ENCODE measurements around the gene FRMD4A.

FRMD4A gene

DNA sequence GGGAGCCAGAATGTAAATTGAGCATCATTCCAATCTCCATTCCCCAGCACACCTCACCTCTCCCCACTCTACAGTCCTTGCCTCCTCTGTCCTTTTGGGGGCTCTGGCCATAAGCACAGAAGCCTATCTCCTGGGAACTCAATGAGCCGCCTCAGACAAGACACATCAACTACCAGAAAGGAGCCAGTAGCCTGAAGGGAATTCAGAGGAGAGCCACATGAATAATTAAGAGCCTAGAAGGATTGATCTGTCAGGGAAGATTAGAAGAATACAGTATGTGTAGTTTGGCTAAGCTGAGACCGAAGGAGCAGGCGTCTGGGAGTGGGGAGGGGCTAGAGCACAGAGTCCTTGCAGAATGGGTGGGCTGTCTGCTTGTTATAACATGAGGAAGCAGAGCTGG, 31.2 kb downstream of the FRMD4A start:
- Histone ChIP-seq H3K4me2 (ENCODE audit: low read depth, low read length, poor library complexity, severe bottlenecking) (no peak overlapping the region), H3K27ac (ENCODE audit: low read depth, low read length) (no peak overlapping the region), H3K9me3 (ENCODE audit: insufficient read depth, low read length) (no peaks in the 10 kb centered on the region), H2AFZ (ENCODE audit: low read depth, low read length, severe bottlenecking) (no peak overlapping the region), H3K27me3 (ENCODE audit: low read length) (no peaks in the 10 kb centered on the region), H3K4me3 (ENCODE audit: insufficient read depth, low read length, poor library complexity, severe bottlenecking) (no peak overlapping the region), H3K9ac (ENCODE audit: low read length) (no peak overlapping the region), H3K79me2 (ENCODE audit: insufficient read depth, low read length) (no peaks in the 10 kb centered on the region), H4K20me1 (ENCODE audit: low read depth, low read length) (no peaks in the 10 kb centered on the region), H3K9me2 (replicated peaks; ENCODE audit: insufficient read depth, low read length) (no peaks in the 10 kb centered on the region), H3F3A (ENCODE audit: insufficient read depth) (no peaks in the 10 kb centered on the region), H3K36me3 (ENCODE audit: low read length) (no peaks in the 10 kb centered on the region)
- TF ChIP-seq, protein P1, sequence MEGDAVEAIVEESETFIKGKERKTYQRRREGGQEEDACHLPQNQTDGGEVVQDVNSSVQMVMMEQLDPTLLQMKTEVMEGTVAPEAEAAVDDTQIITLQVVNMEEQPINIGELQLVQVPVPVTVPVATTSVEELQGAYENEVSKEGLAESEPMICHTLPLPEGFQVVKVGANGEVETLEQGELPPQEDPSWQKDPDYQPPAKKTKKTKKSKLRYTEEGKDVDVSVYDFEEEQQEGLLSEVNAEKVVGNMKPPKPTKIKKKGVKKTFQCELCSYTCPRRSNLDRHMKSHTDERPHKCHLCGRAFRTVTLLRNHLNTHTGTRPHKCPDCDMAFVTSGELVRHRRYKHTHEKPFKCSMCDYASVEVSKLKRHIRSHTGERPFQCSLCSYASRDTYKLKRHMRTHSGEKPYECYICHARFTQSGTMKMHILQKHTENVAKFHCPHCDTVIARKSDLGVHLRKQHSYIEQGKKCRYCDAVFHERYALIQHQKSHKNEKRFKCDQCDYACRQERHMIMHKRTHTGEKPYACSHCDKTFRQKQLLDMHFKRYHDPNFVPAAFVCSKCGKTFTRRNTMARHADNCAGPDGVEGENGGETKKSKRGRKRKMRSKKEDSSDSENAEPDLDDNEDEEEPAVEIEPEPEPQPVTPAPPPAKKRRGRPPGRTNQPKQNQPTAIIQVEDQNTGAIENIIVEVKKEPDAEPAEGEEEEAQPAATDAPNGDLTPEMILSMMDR (IDR thresholded peaks at IDR 0.05; ENCODE audit: insufficient read depth, low read length, poor library complexity, severe bottlenecking) = no peak

DNA sequence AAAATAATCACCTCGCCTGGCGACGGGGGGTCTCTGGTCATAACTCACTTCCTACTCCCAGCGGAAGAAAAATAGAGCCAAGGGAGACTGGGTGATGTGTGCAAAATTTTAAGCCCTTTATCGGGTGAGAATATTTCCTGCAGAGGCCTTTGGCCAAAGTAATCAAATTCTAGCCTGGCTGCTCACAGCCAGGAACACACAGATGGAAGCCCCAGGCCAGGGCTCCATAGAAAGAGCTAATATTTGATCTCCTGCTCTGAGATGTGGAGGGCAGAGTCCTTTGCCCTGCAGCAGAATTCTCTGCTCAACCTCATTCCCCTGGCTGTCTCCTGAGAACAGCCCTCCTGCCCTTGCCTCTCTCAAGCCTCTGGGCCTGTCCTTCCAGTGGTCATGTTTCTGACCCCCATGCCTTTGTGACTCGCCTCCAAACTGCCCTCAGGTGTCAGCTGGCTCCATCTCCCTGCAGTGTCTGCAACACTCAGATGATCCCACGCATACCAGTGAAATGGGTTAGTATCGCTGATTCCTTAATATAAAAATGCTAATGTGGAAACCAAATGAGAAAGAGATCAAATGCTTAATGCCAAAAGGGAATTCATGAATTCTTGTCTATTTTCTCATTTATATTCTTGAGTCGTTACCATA, 34.5 kb downstream of the FRMD4A start:
- peaks cover 6% of the 10 kb centered on the region; the same call in 1 of the 2 replicates for H3K9me3 ChIP-seq (ENCODE audit: insufficient read depth, low read length)
- no peaks in the 10 kb centered on the region; the same call in 1 of the 2 replicates for H3K36me3 ChIP-seq (ENCODE audit: low read length)
- no peak overlapping the region for H3K4me3 ChIP-seq (ENCODE audit: insufficient read depth, low read length, poor library complexity, severe bottlenecking)
- H3K27ac ChIP-seq (ENCODE audit: low read depth, low read length) = no peak overlapping the region
- no peaks in the 10 kb centered on the region for H3K79me2 ChIP-seq (ENCODE audit: insufficient read depth, low read length)
- H2AFZ ChIP-seq (ENCODE audit: low read depth, low read length, severe bottlenecking) = no peak overlapping the region
- no peak for TF ChIP-seq EZH2phosphoT487 (conservative IDR thresholded peaks at IDR 0.05; ENCODE audit: low read length)
- TF ChIP-seq, protein P1 (IDR thresholded peaks at IDR 0.05; ENCODE audit: insufficient read depth, low read length, poor library complexity, severe bottlenecking) = no peak
- no peak overlapping the region for H3K9ac ChIP-seq (ENCODE audit: low read length)
- no peaks in the 10 kb centered on the region for H4K20me1 ChIP-seq (ENCODE audit: low read depth, low read length)
- H3K4me2 ChIP-seq (ENCODE audit: low read depth, low read length, poor library complexity, severe bottlenecking) = no peak overlapping the region
- no peaks in the 10 kb centered on the region for H3K9me2 ChIP-seq (replicated peaks; ENCODE audit: insufficient read depth, low read length)
- no peaks in the 10 kb centered on the region for H3K27me3 ChIP-seq (ENCODE audit: low read length)
- H3F3A ChIP-seq (ENCODE audit: insufficient read depth) = no peaks in the 10 kb centered on the region

DNA sequence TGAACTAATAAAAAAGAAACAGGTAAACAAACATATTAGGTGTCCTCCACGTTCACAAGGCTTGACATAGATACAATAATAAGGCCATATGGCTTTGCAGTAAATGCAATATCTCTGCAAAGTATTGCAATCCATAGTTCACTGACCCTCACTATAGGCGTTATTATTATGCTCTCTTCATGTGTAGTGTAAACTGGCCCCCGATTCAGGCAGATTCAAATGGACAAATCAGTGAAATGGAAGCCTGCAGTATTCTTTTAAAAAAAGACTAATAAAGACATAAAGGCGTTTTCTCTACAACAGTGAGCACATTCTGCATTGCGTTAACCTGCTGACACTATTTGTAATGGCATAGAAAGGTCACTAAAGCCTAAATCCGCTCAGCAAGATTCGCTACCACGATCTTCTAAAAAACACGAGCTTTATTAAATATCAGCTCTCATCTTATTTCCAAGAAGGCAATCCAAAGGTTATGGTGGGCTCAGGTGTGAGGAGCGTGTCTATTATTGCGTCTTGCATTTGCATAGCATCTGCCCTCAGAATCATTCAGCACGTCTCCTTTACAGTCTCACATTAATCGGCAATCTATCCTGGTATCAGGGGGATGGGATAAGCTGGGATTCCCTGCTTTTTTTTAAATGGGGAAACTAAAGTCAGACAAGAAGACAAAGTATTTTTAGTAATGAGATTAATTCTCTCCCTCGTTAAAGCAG, 36.2 kb downstream of the FRMD4A start:
- no peaks in the 10 kb centered on the region for H3F3A ChIP-seq (ENCODE audit: insufficient read depth)
- no peak overlapping the region for H2AFZ ChIP-seq (ENCODE audit: low read depth, low read length, severe bottlenecking)
- no peak overlapping the region for H3K4me2 ChIP-seq (ENCODE audit: low read depth, low read length, poor library complexity, severe bottlenecking)
- H3K4me3 ChIP-seq (ENCODE audit: insufficient read depth, low read length, poor library complexity, severe bottlenecking) = no peak overlapping the region
- no peak overlapping the region for H3K9ac ChIP-seq (ENCODE audit: low read length)
- H3K9me2 ChIP-seq (replicated peaks; ENCODE audit: insufficient read depth, low read length) = no peaks in the 10 kb centered on the region
- H3K27ac ChIP-seq (ENCODE audit: low read depth, low read length) = no peak overlapping the region
- no peaks in the 10 kb centered on the region for H3K79me2 ChIP-seq (ENCODE audit: insufficient read depth, low read length)
- H3K27me3 ChIP-seq (ENCODE audit: low read length) = no peaks in the 10 kb centered on the region
- no peaks in the 10 kb centered on the region; the same call in 1 of the 2 replicates for H3K36me3 ChIP-seq (ENCODE audit: low read length)
- H4K20me1 ChIP-seq (ENCODE audit: low read depth, low read length) = no peaks in the 10 kb centered on the region
- peaks cover 15% of the 10 kb centered on the region; the same call in 1 of the 2 replicates for H3K9me3 ChIP-seq (ENCODE audit: insufficient read depth, low read length)
- TF ChIP-seq, protein P1 (IDR thresholded peaks at IDR 0.05; ENCODE audit: insufficient read depth, low read length, poor library complexity, severe bottlenecking) = no peak
- TF ChIP-seq EZH2phosphoT487 (conservative IDR thresholded peaks at IDR 0.05; ENCODE audit: low read length) = no peak

All from SU-DHL-6 (cell line).